GM18502 (cell line): ENCODE results near the gene CIAO1.
"Not testable (repeated sequence)": the region's sequence is repeated elsewhere in the genome, so short reads cannot be mapped to it uniquely, and the experiment has no call there.

Source experiments
- ATAC-seq: cut with Tn5 transposase; IDR thresholded peaks from one replicate; pipeline ENCODE4 v1.9.1; 2021; ENCODE audit warnings: mild to moderate bottlenecking; ENCODE audit not compliant: unreplicated experiment, poor library complexity

Gene CIAO1

GRCh38 chr2:96265840-96266679, at the start of gene CIAO1, which contains the start of gene TMEM127:
Gene CIAO1, plus strand, starts transcription at chr2:96266225. Its CDS starts 126 bp downstream, at chr2:96266351.
Gene TMEM127, minus strand, starts transcription at chr2:96265997. Its CDS starts 616 bp downstream, at chr2:96265381.
- ATAC-seq, result peak; percentile 92

- no peak for ATAC-seq
These were observed 47.4 kb upstream of the CIAO1 start for GRCh38 chr2:96218508-96219131.

GRCh38 chr2:96219959-96220358, 46.1 kb upstream of the CIAO1 start:
- ATAC-seq, result not testable (repeated sequence)

GRCh38 chr2:96221106-96221505, 44.9 kb upstream of the CIAO1 start:
- not testable (repeated sequence) for ATAC-seq

GRCh38 chr2:96225016-96225533, 41.0 kb upstream of the CIAO1 start:
- peak; percentile 83 for ATAC-seq

- ATAC-seq, result no peak
These were observed 34.7 kb upstream of the CIAO1 start for GRCh38 chr2:96231316-96231715.

- ATAC-seq, result peak; percentile 13
These were observed 32.6 kb upstream of the CIAO1 start for GRCh38 chr2:96233436-96233835.

- ATAC-seq, result peak; percentile 89
These were observed 32.1 kb upstream of the CIAO1 start for GRCh38 chr2:96233880-96234316.

- ATAC-seq, result no peak
These were observed 29.1 kb upstream of the CIAO1 start for GRCh38 chr2:96236882-96237281.

- ATAC-seq, result no peak
These were observed 27.8 kb upstream of the CIAO1 start for GRCh38 chr2:96238266-96238665.

GRCh38 chr2:96239091-96239490, 26.9 kb upstream of the CIAO1 start:
- ATAC-seq, result no peak

- ATAC-seq, result no peak
These were observed 26.2 kb upstream of the CIAO1 start for GRCh38 chr2:96239745-96240264.

- no peak for ATAC-seq
These were observed 25.5 kb upstream of the CIAO1 start for GRCh38 chr2:96240341-96241038.

- no peak for ATAC-seq
These were observed 24.8 kb upstream of the CIAO1 start for GRCh38 chr2:96241227-96241626.

GRCh38 chr2:96241900-96242611, 24.0 kb upstream of the CIAO1 start:
- ATAC-seq, result peak; percentile 82

GRCh38 chr2:96243843-96244242, 22.2 kb upstream of the CIAO1 start:
- ATAC-seq, result no peak

GRCh38 chr2:96245609-96246390, 20.2 kb upstream of the CIAO1 start:
- no peak for ATAC-seq

GRCh38 chr2:96247009-96247408, 19.0 kb upstream of the CIAO1 start:
- no peak for ATAC-seq

- no peak for ATAC-seq
These were observed 18.1 kb upstream of the CIAO1 start for GRCh38 chr2:96247896-96248295.
